ENCODE data around the gene WDTC1. TPM values are rescaled to one million over a fixed set of nuclear protein-coding genes. Genes with fewer than 3 reads are reported as not detected.
"Not testable (repeated sequence)": the region's sequence is repeated elsewhere in the genome, so short reads cannot be mapped to it uniquely, and the experiment has no call there.

WDTC1 gene
- polyA plus RNA-seq (2012; ENCODE audit: insufficient read depth, insufficient read length), result 18.6 TPM

GRCh38 chr1:27234049-27234882 lies at the start of gene WDTC1:
WDTC1 (plus strand) TSS chr1:27234632; CDS start chr1:27261055, 26,423 bp downstream.
- H3K4me3 ChIP-seq (ENCODE audit: low read length), result peak within 1 kb of the TSS; percentile 74
- peak; percentile 94 for DNase-seq (ENCODE audit: low read depth, low spot score)

GRCh38 chr1:27184665-27185064 lies 49.8 kb upstream of the WDTC1 start:
- H3K4me3 ChIP-seq (ENCODE audit: low read length); DNase-seq (ENCODE audit: low read depth, low spot score): not testable (repeated sequence)

GRCh38 chr1:27192039-27192529 lies 42.3 kb upstream of the WDTC1 start:
- no peak overlapping the region for H3K4me3 ChIP-seq (ENCODE audit: low read length)
- DNase-seq (ENCODE audit: low read depth, low spot score), result no peak

- no peak for DNase-seq (ENCODE audit: low read depth, low spot score)
- H3K4me3 ChIP-seq (ENCODE audit: low read length), result no peak overlapping the region
Measured at GRCh38 chr1:27193194-27193593, 41.2 kb upstream of the WDTC1 start.

GRCh38 chr1:27201295-27201694 lies 33.1 kb upstream of the WDTC1 start:
- H3K4me3 ChIP-seq (ENCODE audit: low read length), result no peak overlapping the region
- no peak for DNase-seq (ENCODE audit: low read depth, low spot score)

GRCh38 chr1:27203946-27204345 lies 30.5 kb upstream of the WDTC1 start:
- no peak overlapping the region for H3K4me3 ChIP-seq (ENCODE audit: low read length)
- no peak for DNase-seq (ENCODE audit: low read depth, low spot score)

- not testable (repeated sequence) for H3K4me3 ChIP-seq (ENCODE audit: low read length); DNase-seq (ENCODE audit: low read depth, low spot score)
Measured at GRCh38 chr1:27207238-27207637, 27.2 kb upstream of the WDTC1 start.

- DNase-seq (ENCODE audit: low read depth, low spot score); H3K4me3 ChIP-seq (ENCODE audit: low read length): not testable (repeated sequence)
Measured at GRCh38 chr1:27208143-27208850, 26.1 kb upstream of the WDTC1 start.

GRCh38 chr1:27216466-27216865 lies 18.0 kb upstream of the WDTC1 start:
- DNase-seq (ENCODE audit: low read depth, low spot score), result no peak
- H3K4me3 ChIP-seq (ENCODE audit: low read length), result no peak overlapping the region

GRCh38 chr1:27217401-27217800 lies 17.0 kb upstream of the WDTC1 start:
- DNase-seq (ENCODE audit: low read depth, low spot score), result no peak
- no peak overlapping the region for H3K4me3 ChIP-seq (ENCODE audit: low read length)

GRCh38 chr1:27218736-27219135 lies 15.7 kb upstream of the WDTC1 start:
- no peak for DNase-seq (ENCODE audit: low read depth, low spot score)

GRCh38 chr1:27220096-27220495 lies 14.3 kb upstream of the WDTC1 start:
- DNase-seq (ENCODE audit: low read depth, low spot score), result no peak
- no peak overlapping the region for H3K4me3 ChIP-seq (ENCODE audit: low read length)

More at GRCh38 chr1:27218736-27219135, 15.7 kb upstream of the WDTC1 start:
- no peak overlapping the region for H3K4me3 ChIP-seq (ENCODE audit: low read length)

- not testable (repeated sequence) for DNase-seq (ENCODE audit: low read depth, low spot score)
Measured at GRCh38 chr1:27220702-27221497, 13.5 kb upstream of the WDTC1 start.

GRCh38 chr1:27225621-27226020 lies 8.8 kb upstream of the WDTC1 start:
- no peak for DNase-seq (ENCODE audit: low read depth, low spot score)
- no peak overlapping the region for H3K4me3 ChIP-seq (ENCODE audit: low read length)

More at GRCh38 chr1:27220702-27221497, 13.5 kb upstream of the WDTC1 start:
- not testable (repeated sequence) for H3K4me3 ChIP-seq (ENCODE audit: low read length)

GRCh38 chr1:27227765-27228164 lies 6.7 kb upstream of the WDTC1 start:
- DNase-seq (ENCODE audit: low read depth, low spot score), result no peak
- H3K4me3 ChIP-seq (ENCODE audit: low read length), result no peak overlapping the region

- DNase-seq (ENCODE audit: low read depth, low spot score), result no peak
Measured at GRCh38 chr1:27233667-27234048, 774 bp upstream of the WDTC1 start.

GRCh38 chr1:27235827-27236226 lies 1.4 kb downstream of the WDTC1 start:
- no peak for DNase-seq (ENCODE audit: low read depth, low spot score)
- peak overlapping the region; percentile 74 for H3K4me3 ChIP-seq (ENCODE audit: low read length)

More at GRCh38 chr1:27233667-27234048, 774 bp upstream of the WDTC1 start:
- H3K4me3 ChIP-seq (ENCODE audit: low read length), result peak overlapping the region; percentile 54

- no peak for DNase-seq (ENCODE audit: low read depth, low spot score)
- no peak overlapping the region for H3K4me3 ChIP-seq (ENCODE audit: low read length)
Measured at GRCh38 chr1:27237112-27237511, 2.7 kb downstream of the WDTC1 start.

GRCh38 chr1:27238032-27238431 lies 3.6 kb downstream of the WDTC1 start:
- no peak for DNase-seq (ENCODE audit: low read depth, low spot score)

More at GRCh38 chr1:27238032-27238431, 3.6 kb downstream of the WDTC1 start:
- no peak overlapping the region for H3K4me3 ChIP-seq (ENCODE audit: low read length)

All from Jurkat, Clone E6-1 (cell line).